Activated CD8-positive, alpha-beta memory T cell treated with anti-CD3 and anti-CD28 coated beads, Interleukin-2, amount 10 ng/mL, durations not matched to agents 7 days and 5 days (primary cell): Measurements from ENCODE around the gene HOXA7. TPM values are rescaled to one million over a fixed set of nuclear protein-coding genes. Genes with fewer than 3 reads are reported as not detected.

Source experiments
- ATAC-seq: fragments of 150-1000 bp; cut with Tn5 transposase; one replicate; pipeline ENCODE4 v1.10.0; 2021; ENCODE audit warnings: moderate library complexity
- CTCF ChIA-PET: fragments of 350-600 bp; sonication (Branson Sonifier 250); formaldehyde crosslinking; loops from one replicate; lab custom pipeline; 2021; ENCODE audit warnings: antibody characterized with exemption; lab: Charles Lee
- DNase-seq: peaks from one replicate; pipeline ENCODE4 v3.0.0-alpha.2; 2020
- H3K27ac Mint-ChIP-seq: one replicate; pipeline ENCODE4 v1.8.0; 2021; ENCODE audit warnings: mild to moderate bottlenecking, mixed read lengths
- H3K27me3 Mint-ChIP-seq: one replicate; pipeline ENCODE4 v1.8.0; 2021; ENCODE audit warnings: mixed read lengths
- H3K36me3 Mint-ChIP-seq: one replicate; pipeline ENCODE4 v1.8.0; 2021; ENCODE audit warnings: mild to moderate bottlenecking, mixed read lengths
- H3K4me1 Mint-ChIP-seq: one replicate; pipeline ENCODE4 v1.8.0; 2021; ENCODE audit warnings: mixed read lengths
- H3K4me3 Mint-ChIP-seq: one replicate; pipeline ENCODE4 v1.8.0; 2021; ENCODE audit warnings: mild to moderate bottlenecking, moderate library complexity, mixed read lengths
- H3K9me3 Mint-ChIP-seq: one replicate; pipeline ENCODE4 v1.8.0; 2022; ENCODE audit warnings: low read depth, mixed read lengths
- microRNA-seq: library from miRNA; unstranded; fragments of <30 nt; microRNA quantifications from one replicate; pipeline ENCODE4 v1.2.0, GENCODE V29; 2022
- total RNA-seq, 2 experiments: library from RNA; stranded (reverse); gene quantifications; one replicate each; pipeline ENCODE4 v1.2.3, GENCODE V29; 2021

The HOXA7 gene
- total RNA-seq, 2 experiments from 2014 or later: not detected

DNA sequence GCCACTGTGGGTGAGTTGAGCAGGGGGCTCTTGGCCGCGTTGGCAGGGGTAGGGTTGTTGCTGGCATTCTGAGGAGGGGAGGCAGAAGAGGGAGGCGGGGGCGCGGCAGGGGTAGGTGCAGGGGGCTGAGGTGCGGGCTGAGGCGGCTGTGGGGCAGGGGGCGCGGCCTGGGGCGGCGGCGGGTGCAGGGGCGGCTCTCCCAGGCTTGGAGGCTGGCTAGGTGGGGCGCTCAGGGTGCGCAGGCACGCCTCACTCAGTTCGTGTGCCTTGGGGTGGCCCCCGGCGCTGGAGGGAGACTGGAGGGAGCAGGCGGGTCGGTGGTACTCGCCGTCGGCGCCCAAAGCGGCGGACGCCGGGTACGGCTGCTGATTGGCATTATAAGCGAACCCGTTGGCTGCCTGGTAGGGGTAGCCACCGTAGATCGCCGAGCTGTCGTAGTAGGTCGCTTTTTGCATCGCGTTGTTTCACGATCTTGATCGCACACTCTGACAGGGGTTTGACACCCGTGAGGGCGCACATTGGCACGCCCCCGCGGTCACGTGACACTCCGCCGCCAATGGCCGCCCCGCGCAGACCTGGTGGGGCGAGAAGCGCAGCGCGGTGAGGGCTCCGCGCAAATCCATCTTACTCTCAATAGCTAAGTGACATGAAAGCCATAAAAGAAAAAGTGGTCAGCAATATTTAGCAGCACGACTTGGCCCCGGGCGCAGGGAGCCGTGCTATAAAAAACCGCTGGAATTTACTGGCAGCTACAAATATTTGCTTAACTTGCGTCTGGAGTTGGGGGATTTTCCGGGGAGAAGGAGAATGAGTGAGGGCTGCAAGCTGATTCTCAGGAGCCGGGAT is 46.1 kb downstream of the HOXA7 start:
- Mint-ChIP-seq H3K4me1 (no peaks in the 10 kb centered on the region), H3K27me3 (peaks cover 11% of the 10 kb centered on the region), H3K9me3 (no peaks in the 10 kb centered on the region), H3K36me3 (no peaks in the 10 kb centered on the region), H3K27ac (no peak overlapping the region), H3K4me3 (no peak overlapping the region)
- CTCF ChIA-PET: interaction anchor here (0.6 kb wide), 1 partner anchor 8 kb away, joined by 3 read pairs; no protein-coding TSS in a partner anchor
- DNase-seq: no peak
- ATAC-seq: no peak

DNA sequence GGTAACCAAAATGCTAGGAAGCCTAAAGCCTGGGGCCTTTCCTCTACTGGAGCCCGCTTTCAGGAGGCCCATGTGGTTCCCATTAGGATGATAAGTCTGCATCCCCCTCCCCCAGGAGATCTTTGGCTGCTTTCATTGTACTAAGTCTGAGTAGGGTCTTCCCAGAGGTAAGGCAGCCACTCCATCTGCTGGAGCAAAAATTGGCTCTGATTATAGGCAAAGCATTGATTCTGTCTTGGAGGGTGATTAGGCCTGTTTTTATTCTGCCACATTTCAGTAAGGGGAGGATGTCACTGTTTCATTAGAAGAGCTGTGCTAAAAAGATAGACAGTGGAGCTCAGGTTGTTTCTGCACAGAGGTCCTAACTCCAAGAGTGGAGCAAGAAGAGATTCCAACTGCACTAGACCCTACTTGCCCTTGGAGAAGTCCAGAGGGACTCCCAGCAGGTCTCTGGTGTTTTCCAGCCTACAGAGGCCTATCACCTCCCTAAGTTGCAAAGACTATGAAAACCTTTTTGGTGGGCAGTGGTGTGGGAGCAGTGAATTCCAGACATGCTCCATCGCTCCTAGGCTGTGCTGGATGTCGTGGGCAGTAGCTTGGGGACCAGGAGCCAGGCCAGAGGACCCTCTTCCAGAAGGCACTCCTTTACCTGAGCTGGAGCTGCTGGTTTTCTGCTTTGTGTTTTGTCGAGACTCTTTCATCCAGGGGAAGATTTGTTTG is 46.8 kb downstream of the HOXA7 start:
- Mint-ChIP-seq H3K36me3 (no peaks in the 10 kb centered on the region), H3K27me3 (peaks cover 15% of the 10 kb centered on the region), H3K4me1 (no peaks in the 10 kb centered on the region), H3K4me3 (no peak overlapping the region), H3K9me3 (no peaks in the 10 kb centered on the region), H3K27ac (no peak overlapping the region)
- ATAC-seq (no peak), DNase-seq (no peak)
- CTCF ChIA-PET: interaction anchor here (0.6 kb wide), 1 partner anchor 9 kb away, joined by 3 read pairs; no protein-coding TSS in a partner anchor

DNA sequence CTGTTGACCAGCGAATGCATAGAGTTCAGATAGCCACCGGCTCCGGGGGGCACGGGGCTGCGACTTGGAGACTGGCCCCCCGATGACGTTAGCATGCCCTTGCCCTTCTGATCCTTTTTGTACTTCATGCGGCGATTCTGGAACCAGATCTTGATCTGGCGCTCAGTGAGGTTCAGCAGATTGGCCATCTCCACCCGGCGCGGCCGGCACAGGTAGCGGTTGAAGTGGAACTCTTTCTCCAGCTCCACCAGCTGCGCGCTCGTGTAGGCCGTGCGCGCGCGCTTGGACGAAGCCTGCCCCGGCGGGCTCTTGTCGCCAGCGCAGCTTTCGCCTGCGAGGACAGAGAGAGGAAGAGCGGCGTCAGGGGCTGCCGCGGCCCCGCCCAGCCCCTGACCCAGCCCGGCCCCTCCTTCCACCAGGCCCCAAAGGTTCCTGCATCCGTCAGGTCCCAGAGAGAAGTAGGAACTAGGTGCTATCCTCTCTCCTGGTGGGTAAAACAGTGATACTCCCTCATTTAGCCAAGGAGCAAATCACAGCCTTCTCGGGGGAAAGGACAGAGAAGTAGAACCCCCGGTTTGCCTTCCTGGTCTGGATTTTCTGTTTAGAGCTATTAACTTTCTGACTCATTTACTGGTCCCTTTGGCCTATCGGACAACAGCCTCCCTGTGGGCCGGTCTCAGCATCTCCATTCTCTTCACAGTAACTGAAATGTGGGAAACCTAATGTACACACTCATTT is 47.9 kb downstream of the HOXA7 start:
- Mint-ChIP-seq H3K4me3 (no peak overlapping the region), H3K4me1 (no peaks in the 10 kb centered on the region), H3K9me3 (no peaks in the 10 kb centered on the region), H3K27me3 (peaks cover 26% of the 10 kb centered on the region), H3K36me3 (no peaks in the 10 kb centered on the region), H3K27ac (no peak overlapping the region)
- ATAC-seq (no peak), DNase-seq (no peak)
- CTCF ChIA-PET: no interaction called here

DNA sequence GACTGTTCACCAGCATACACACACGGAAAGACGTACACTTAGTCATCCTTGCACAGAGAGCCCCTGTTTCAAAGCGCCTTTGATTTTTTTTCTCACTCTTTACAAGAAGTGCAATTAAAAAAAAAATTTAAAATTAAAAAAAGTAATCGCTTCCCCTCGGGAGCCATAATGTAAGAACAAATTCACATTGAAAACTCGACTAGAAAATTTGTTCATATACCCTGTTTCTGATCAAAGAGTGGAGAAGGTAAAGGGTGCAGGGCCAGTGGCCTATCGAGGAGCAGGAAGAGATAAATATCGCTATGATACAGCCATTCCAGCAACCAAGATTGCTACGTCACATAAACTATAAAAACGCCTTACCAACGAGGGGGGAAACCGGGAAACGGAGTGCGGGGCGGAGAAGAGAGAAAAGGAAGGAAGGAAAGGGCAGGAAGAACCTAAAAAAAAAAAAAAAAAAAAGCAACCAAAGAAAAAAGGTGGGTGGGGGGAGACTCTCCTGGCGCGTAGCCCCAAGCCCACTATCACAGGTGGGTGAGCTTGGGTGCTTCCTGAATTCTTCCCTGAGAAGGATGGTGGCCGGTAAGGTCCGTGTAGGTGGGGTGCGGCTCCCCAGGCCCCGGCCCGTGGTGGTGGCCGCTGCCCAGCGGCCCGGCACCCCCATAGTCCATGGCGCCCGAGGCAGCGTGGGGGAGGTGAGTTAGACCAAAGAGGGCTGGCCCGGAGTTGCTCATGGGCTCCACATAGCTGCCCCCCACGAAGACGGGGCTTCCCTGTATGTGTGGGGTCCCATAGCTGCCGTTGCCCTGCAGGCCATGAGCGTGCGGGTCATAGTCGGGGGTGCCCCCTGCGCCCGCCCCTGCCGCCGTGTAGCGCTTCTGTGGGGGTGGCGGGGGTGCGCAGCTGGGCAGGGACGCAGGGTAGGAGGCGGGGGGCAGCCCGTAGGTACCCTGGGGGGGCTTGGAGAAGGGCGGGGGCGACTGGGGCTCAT is 48.8 kb downstream of the HOXA7 start:
- Mint-ChIP-seq H3K4me1 (peaks cover 3% of the 10 kb centered on the region), H3K4me3 (no peak overlapping the region), H3K27ac (no peak overlapping the region), H3K27me3 (peaks cover 35% of the 10 kb centered on the region), H3K9me3 (no peaks in the 10 kb centered on the region), H3K36me3 (peaks cover 2% of the 10 kb centered on the region)
- no peak for DNase-seq
- no peak for ATAC-seq
- CTCF ChIA-PET: no interaction called here

DNA sequence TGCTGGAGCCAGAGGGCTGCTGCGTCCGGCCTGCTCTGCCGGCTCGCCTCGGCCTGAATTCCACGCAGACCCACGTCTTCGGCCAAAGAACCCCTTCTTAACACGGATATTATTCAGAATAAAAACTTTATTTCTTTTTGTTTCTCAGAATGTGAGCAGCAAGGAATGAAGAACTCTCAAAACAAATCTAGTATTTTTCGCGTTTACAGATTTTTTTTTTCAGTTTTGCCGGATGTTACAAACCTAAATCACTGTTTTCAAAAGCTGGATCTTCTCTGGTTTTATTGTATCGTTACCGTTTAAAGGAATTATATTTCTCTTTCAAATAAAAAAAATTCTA is 49.6 kb downstream of the HOXA7 start:
- Mint-ChIP-seq H3K9me3 (no peaks in the 10 kb centered on the region), H3K27ac (no peak overlapping the region), H3K27me3 (peaks cover 40% of the 10 kb centered on the region), H3K4me1 (peaks cover 7% of the 10 kb centered on the region), H3K4me3 (no peak overlapping the region), H3K36me3 (peaks cover 2% of the 10 kb centered on the region)
- CTCF ChIA-PET: no interaction called here
- no peak for DNase-seq
- ATAC-seq: no peak

DNA sequence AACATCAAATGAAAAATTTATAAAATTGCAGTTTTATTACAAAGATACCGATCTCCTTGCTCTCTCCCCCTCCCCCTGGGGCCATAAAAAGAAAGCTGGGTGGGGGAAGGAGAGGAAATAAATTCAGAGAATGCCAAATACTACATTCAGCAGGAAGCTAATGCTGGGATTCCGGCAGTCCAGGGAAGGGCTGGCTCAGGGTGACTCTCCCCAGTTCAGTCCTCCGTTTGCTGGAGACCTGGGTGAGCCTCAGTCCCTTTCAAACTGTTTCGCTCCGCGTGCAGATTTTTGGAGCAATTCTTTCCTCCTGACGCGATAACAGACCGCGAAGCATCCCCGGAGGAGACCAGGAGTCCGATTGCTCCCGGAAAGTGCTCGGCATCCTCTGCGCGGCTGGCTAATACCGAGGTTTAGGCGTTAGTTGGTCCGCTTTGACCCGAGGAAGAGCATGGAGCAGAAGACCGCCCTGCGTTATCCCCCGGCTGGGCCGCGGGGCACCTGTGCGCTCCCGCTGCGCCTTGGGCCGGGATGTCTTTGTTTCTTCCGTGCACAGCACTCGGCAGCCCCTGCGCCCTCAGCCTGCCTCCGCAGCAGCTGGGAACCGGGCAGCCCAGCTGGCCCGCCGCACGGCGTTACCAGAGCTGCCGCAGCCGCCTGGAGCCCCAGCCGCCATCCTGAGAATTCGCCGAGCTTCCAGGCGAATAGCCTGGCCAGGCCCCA is 50.1 kb downstream of the HOXA7 start:
- Mint-ChIP-seq H3K36me3 (peaks cover 2% of the 10 kb centered on the region), H3K27me3 (peaks cover 44% of the 10 kb centered on the region), H3K4me3 (no peak overlapping the region), H3K4me1 (peaks cover 11% of the 10 kb centered on the region), H3K9me3 (no peaks in the 10 kb centered on the region), H3K27ac (no peak overlapping the region)
- CTCF ChIA-PET: interaction anchor here (1.2 to 2.4 kb wide), 2 partner anchors 10 to 45 kb away, joined by 3 to 6 read pairs; no protein-coding TSS in a partner anchor
- ATAC-seq (no peak), DNase-seq (no peak)

DNA sequence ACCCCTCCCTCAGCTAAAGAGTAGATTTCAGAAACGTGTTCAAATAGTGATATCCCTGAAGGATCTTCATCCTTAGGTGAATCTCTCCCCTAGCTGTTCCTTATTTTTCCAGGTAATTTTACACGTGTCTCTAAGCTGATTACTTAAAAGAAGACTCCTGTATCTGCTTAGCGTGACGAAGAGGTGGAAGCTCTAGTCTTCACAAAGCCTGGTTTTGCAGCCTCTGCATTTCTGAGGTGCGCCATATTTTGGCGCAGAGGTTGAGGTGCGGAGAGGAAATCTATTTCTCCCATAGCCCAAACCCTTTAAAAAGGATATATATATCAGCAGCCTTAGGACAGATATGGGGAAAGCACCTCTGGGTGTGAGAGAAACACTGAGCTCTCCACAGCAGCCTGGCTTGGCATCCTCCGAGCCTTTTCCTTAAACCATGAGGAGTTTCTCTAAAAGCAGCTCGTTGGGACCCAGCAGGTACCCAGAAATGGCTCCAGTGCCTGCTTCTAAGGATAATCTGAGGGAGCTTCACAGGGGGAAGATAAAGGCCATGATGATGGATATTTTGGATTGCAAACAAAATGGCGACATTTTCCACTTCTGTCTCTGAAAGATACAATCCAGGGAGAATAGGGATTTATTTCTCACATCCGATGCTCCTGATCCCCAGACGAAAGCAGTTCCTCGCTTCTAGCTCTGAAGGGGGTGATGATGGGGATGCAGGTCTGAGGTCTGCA is 51.0 kb downstream of the HOXA7 start:
- Mint-ChIP-seq H3K9me3 (no peaks in the 10 kb centered on the region), H3K27me3 (peaks cover 53% of the 10 kb centered on the region), H3K36me3 (peaks cover 2% of the 10 kb centered on the region), H3K27ac (no peak overlapping the region), H3K4me1 (peaks cover 11% of the 10 kb centered on the region), H3K4me3 (no peak overlapping the region)
- CTCF ChIA-PET: interaction anchor here (1.2 to 2.4 kb wide), 2 partner anchors 9 to 46 kb away, joined by 3 to 6 read pairs; no protein-coding TSS in a partner anchor
- ATAC-seq (no peak), DNase-seq (no peak)

DNA sequence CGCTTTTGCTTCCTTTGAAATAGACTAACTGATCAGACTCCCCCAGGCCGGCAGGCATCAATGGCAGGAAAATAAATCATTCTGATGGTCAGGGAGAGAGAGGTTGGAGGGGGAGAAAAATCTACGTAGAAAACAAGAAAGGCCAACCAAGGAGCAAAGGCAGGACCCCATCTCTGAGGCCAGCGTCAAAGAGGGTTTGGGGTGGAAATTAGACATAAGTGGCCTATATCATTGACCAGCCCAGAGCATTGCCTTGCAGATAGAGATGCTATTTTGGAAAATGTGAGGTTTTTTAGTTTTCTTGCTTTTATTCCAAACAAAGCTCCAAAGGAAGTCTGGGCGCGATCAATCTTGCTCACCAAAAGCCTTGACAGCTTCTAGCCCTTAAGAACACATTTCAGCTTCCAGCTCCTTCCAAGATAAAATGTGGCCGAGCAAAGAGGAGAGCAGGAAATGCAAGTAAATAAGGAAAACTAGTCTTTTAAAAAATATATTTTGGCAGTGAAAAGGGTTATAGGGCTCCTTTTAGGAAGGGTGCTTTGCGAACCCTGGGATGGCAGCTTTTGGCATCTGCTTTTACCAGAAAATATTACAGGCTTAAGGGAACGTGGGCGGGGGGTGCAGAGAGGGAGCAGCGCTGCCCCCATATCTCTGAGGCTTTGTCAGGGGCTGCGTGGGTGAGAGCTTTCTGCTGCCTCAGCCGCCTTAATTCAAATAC is 52.0 kb downstream of the HOXA7 start:
- Mint-ChIP-seq H3K36me3 (peaks cover 2% of the 10 kb centered on the region), H3K27ac (no peak overlapping the region), H3K27me3 (peaks cover 62% of the 10 kb centered on the region), H3K4me3 (no peak overlapping the region), H3K4me1 (peaks cover 11% of the 10 kb centered on the region), H3K9me3 (no peaks in the 10 kb centered on the region)
- DNase-seq (no peak), ATAC-seq (no peak)
- CTCF ChIA-PET: interaction anchor here (2.4 kb wide), 1 partner anchor 47 kb away, joined by 6 read pairs; no protein-coding TSS in a partner anchor

Small RNA genes within 50 kb of the gene (microRNA-seq; reads per million reads assigned to microRNA genes)
- not detected for gene MIR196B

Other genes with a start within 250 kb of the HOXA7 start
- gene HOXA1, start 60.7 kb downstream of the HOXA7 start, total RNA-seq: under 1 TPM; 0.28 to 0.76 TPM
- gene HOXA2, start 54.0 kb downstream of the HOXA7 start, total RNA-seq: not detected
- gene HOXA4, start 25.9 kb downstream of the HOXA7 start, total RNA-seq: not detected
- not detected for gene HOXA5, start 13.0 kb downstream of the HOXA7 start, total RNA-seq
- not detected for gene HOXA6, start 8.9 kb downstream of the HOXA7 start, total RNA-seq
- gene HOXA3, start 4.1 kb downstream of the HOXA7 start, total RNA-seq: not detected
- not detected for gene HOXA9, start 8.9 kb upstream of the HOXA7 start, total RNA-seq
- not detected for gene HOXA10, start 17.6 kb upstream of the HOXA7 start, total RNA-seq
- gene HOXA11, start 28.6 kb upstream of the HOXA7 start, total RNA-seq: not detected
- not detected for gene HOXA13, start 43.4 kb upstream of the HOXA7 start, total RNA-seq
- not detected for gene EVX1, start 86.1 kb upstream of the HOXA7 start, total RNA-seq